Transverse colon (tissue), 4 donors: Measurements from ENCODE around the gene TNNI3. TPM values are rescaled to one million over a fixed set of nuclear protein-coding genes. Genes with fewer than 3 reads are reported as not detected.
"Not testable (repeated sequence)": the region's sequence is repeated elsewhere in the genome, so short reads cannot be mapped to it uniquely, and the experiment has no call there.

Source experiments
- DNase-seq: peaks from one replicate; pipeline ENCODE4 v3.0.0-alpha.2; 2019
- H3K27ac ChIP-seq, 4 donors: fragments of 200-600 bp; sonication (generic); 2 replicates each; pipeline ENCODE4 v1.5.1; 2016 to 2018; ENCODE audit warnings: inconsistent platforms in 4 of 4
- H3K27me3 ChIP-seq: fragments of 200-600 bp; sonication (generic); 2 replicates; pipeline ENCODE4 v1.5.1; 2017; ENCODE audit warnings: inconsistent platforms
- H3K36me3 ChIP-seq, 4 donors: fragments of 200-600 bp; sonication (generic); 2 replicates each; pipeline ENCODE4 v1.5.1; 2017 to 2019; ENCODE audit warnings: inconsistent platforms in 4 of 4
- H3K4me1 ChIP-seq, 4 donors: fragments of 200-600 bp; sonication (generic); 2 replicates each; pipeline ENCODE4 v1.5.1; 2017 to 2020; ENCODE audit warnings: inconsistent platforms in 4 of 4
- H3K4me3 ChIP-seq, 4 donors: fragments of 200-600 bp; sonication (generic); 1 replicate in 1 of 4; 2 replicates in 3 of 4; pipeline versions ENCODE4 v1.5.1 to v1.6.1; 2017 to 2019; ENCODE audit warnings: inconsistent platforms in 4 of 4
- H3K9me3 ChIP-seq, 2 donors: fragments of 200-600 bp; sonication (generic); 2 replicates each; pipeline ENCODE4 v1.5.1; 2017 to 2019; ENCODE audit warnings: inconsistent platforms in 2 of 2
- EP300 ChIP-seq: sonication (generic); formaldehyde crosslinking; IDR thresholded peaks from one replicate; pipeline ENCODE4 v1.6.1; 2017; ENCODE audit warnings: antibody characterized with exemption, low read depth
- POLR2A ChIP-seq: fragments of 450-650 bp; IDR thresholded peaks from one replicate; pipeline ENCODE4 v1.6.1; 2016; ENCODE audit warnings: antibody characterized with exemption, mild to moderate bottlenecking, moderate library complexity
- POLR2AphosphoS5 ChIP-seq, 3 donors: sonication (generic); formaldehyde crosslinking; IDR thresholded peaks; one replicate each; pipeline ENCODE4 v1.6.1; 2016; ENCODE audit warnings: antibody characterized with exemption in 3 of 3
- WGBS, 2 donors: methylation state at CpG; one replicate each; pipeline ENCODE4 v1.1.5; 2018; ENCODE audit warnings: low coverage in 1 of 2; 5-methylcytosine and 5-hydroxymethylcytosine counted together
- in situ Hi-C, 4 donors: fragments of 200-750 bp; cut with MboI; loops; one replicate each; pipeline versions ENCODE4 v1.15.0 to v1.15.1; 2017; ENCODE audit warnings: low sequenced_read_pairs in 3 of 4, low pct_ligation_motif_present in 1 of 4, low pct_unique_long_range_greater_than_20kb in 1 of 4
- intact Hi-C: fragments of 100-400 bp; cut with DNase I; formaldehyde crosslinking; loops from one replicate; pipeline ENCODE4 v1.15.1; 2023; ENCODE audit warnings: low total_unique reads
- total RNA-seq, 4 donors: library from RNA; depleted of rRNA; stranded (reverse); fragments of >200 nt; gene quantifications; one replicate each; pipeline ENCODE4 v1.1.0, GENCODE V29; 2016
- TF ChIP-seq, protein P1 (sequence below), 5 experiments: fragments of 200-600 bp in 3 of 5; fragments of 450-650 bp in 2 of 5; sonication (generic) in 3 of 5; IDR thresholded peaks; 1 replicate in 2 of 5; 2 replicates in 3 of 5; pipeline ENCODE4 v1.5.1; 2016 to 2017; ENCODE audit warnings: antibody characterized with exemption in 5 of 5, inconsistent platforms in 3 of 5, mild to moderate bottlenecking in 2 of 5, moderate library complexity in 1 of 5

The TNNI3 gene
- total RNA-seq, 4 donors from 2014 or later = not detected

DNA sequence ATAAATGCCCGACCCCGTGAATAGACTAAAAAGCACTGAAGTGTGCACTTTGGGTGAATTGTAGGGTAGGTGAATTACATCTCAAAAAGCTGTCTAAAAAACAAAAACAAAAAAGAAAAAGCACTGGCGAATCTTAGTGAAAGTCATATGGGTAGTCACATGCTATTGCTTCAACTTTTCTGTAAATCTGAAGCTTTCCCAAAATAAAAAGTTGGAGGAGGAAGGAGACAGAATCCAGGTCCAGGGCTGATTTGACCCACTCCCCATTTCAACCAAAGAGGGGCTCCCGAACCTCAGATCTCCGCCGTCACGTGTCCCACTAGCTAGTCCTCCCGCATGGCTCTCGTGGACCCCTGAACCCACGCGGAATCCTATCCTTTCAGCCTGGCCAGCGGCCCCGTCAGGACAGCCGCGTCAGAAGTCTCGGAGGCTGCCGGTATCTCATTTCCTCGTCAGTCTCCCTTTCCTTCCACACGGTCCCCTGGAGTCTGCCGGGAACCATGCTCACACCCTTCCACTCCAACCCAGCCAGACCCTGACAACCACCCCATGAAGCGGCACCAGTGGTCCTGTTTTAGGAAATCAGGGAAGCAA, 46.2 kb downstream of the TNNI3 start:
- Histone ChIP-seq H3K27ac (peak overlapping the region; percentile 92 to 96 (median 95)), H3K4me3 (no peak overlapping the region), H3K9me3 (no peaks in the 10 kb centered on the region), H3K27me3 (no peaks in the 10 kb centered on the region), H3K36me3 (no peaks in the 10 kb centered on the region), H3K4me1 (peaks cover 30 to 40% (median 37%) of the 10 kb centered on the region in 4 donors)
- in situ Hi-C loops = no loop called here
- WGBS, 2 donors = 84 to 89% methylated on average over 17 to 21 of the region's 21 CpGs
- intact Hi-C loops = loop anchor here (10.0 kb wide), 1 partner anchor 493 kb away; the partner anchor contains the start of genes ZNF524 and ZNF865
- TF ChIP-seq POLR2A (no peak), POLR2AphosphoS5 (IDR thresholded peaks at IDR 0.05) (no peak), EP300 (no peak)
- TF ChIP-seq, protein P1, sequence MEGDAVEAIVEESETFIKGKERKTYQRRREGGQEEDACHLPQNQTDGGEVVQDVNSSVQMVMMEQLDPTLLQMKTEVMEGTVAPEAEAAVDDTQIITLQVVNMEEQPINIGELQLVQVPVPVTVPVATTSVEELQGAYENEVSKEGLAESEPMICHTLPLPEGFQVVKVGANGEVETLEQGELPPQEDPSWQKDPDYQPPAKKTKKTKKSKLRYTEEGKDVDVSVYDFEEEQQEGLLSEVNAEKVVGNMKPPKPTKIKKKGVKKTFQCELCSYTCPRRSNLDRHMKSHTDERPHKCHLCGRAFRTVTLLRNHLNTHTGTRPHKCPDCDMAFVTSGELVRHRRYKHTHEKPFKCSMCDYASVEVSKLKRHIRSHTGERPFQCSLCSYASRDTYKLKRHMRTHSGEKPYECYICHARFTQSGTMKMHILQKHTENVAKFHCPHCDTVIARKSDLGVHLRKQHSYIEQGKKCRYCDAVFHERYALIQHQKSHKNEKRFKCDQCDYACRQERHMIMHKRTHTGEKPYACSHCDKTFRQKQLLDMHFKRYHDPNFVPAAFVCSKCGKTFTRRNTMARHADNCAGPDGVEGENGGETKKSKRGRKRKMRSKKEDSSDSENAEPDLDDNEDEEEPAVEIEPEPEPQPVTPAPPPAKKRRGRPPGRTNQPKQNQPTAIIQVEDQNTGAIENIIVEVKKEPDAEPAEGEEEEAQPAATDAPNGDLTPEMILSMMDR (IDR thresholded peaks at IDR 0.05) = no peak
- DNase-seq = no peak

DNA sequence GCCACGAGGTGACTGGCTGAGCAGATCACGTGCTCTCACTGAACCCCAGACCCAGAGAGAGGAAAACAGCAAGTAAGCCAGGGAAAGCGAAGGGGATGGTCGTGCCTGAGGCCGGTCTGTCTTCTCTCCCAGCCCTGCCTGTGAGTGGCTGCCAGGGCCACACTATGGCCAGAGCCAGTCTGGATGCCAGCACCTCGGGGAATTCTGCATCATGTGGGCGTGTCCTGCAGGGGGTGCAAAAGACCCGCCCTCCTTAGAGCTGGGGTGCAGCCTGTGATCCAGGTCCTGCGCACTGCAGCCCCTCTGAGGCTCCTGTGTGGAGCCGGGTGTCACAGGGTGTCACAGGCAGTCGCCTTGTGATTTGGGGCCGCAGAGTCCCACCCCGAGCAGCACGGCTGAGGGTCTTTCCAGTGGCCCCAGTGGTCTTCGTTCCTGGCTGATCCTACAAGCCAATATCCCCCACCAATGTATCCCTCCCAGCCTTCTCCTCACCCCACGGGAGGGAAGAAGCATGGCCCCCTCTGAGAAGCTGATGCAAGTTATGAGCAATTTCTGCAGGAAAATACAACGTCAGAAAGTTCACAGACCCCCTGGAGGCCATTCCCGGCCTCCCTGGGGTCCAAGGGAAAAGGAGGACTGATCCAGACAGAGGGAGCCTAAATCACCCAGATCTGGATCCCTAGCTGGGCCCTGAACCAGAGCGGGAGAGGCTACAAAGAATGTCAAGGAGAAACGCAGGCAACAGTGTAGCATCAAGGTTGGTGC, 47.8 kb downstream of the TNNI3 start:
- H3K27me3 ChIP-seq = no peaks in the 10 kb centered on the region
- peak overlapping the region in 2 of 4 donors; percentile 17 to 92 for H3K27ac ChIP-seq
- H3K4me1 ChIP-seq = peaks cover 20 to 23% (median 22%) of the 10 kb centered on the region in 4 donors
- 87 to 91% methylated on average over 9 to 20 of the region's 20 CpGs for WGBS, 2 donors
- H3K9me3 ChIP-seq = no peaks in the 10 kb centered on the region
- TF ChIP-seq, protein P1 (IDR thresholded peaks at IDR 0.05) = no peak
- no peak for TF ChIP-seq POLR2AphosphoS5 (IDR thresholded peaks at IDR 0.05)
- no peak for TF ChIP-seq EP300
- TF ChIP-seq POLR2A = no peak
- H3K4me3 ChIP-seq = no peak overlapping the region
- H3K36me3 ChIP-seq = no peaks in the 10 kb centered on the region
- in situ Hi-C loops = no loop called here
- intact Hi-C loops = loop anchor here (10.0 kb wide), 1 partner anchor 495 kb away; the partner anchor contains the start of genes ZNF524 and ZNF865
- no peak for DNase-seq

DNA sequence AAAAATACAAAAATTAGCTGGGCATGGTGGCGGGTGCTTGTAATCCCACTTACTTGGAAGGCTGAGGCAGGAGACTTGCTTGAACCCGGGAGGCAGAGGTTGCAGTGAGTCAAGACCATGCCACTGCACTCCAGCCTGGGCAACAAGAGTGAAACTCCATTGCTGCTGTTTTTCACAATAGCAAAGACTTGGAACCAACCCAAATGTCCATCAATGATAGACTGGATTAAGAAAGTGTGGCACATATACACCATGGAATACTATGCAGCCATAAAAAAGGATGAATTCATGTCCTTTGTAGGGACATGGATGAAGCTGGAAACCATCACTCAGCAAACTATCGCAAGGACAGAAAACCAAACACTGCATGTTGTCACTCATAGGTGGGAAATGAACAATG, 50.3 kb downstream of the TNNI3 start:
- intact Hi-C loops, H3K4me3 ChIP-seq, DNase-seq, H3K9me3 ChIP-seq, in situ Hi-C loops, H3K27ac ChIP-seq, H3K27me3 ChIP-seq, H3K4me1 ChIP-seq: not testable (repeated sequence)
- WGBS, 2 donors = 80 to 98% methylated on average over 1 to 3 of the region's 3 CpGs
- H3K36me3 ChIP-seq = peaks cover 0 to 14% (median 4%) of the 10 kb centered on the region in 4 donors

DNA sequence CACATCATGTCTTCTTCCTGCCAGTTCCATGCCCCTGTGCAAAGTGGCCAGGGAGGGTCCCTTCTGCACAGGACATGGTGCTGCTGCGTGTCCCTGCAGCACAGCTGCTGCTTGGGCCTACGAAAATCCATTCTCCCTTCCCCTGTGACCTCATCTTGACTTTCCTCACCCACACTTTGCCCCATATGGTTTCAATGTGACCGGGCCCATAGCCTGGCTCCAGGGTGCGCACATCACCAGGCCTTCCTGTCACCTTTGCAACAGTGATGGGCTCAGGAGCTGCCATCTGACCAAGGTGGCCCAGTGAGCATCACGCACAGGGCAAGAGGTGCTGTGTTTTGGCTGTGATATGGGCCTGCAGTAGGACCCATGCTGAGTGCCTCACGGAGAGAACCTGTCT, 50.9 kb downstream of the TNNI3 start:
- no peaks in the 10 kb centered on the region for H3K27me3 ChIP-seq
- no peaks in the 10 kb centered on the region for H3K9me3 ChIP-seq
- TF ChIP-seq EP300 (no peak), POLR2A (no peak), POLR2AphosphoS5 (IDR thresholded peaks at IDR 0.05) (peak in 1 of 3 donors; percentile 3)
- TF ChIP-seq, protein P1 (IDR thresholded peaks at IDR 0.05) = no peak
- no peak for DNase-seq
- intact Hi-C loops = no loop called here
- peaks cover 0 to 18% (median 7%) of the 10 kb centered on the region in 4 donors for H3K36me3 ChIP-seq
- no peak overlapping the region for H3K27ac ChIP-seq
- in situ Hi-C loops = no loop called here
- no peaks in the 10 kb centered on the region for H3K4me1 ChIP-seq
- WGBS, 2 donors = 88% methylated on average over 6 of the region's 6 CpGs; no CpG with 5 or more reads in 1 of the 2 donors
- H3K4me3 ChIP-seq = no peak overlapping the region
